Esophagus mucosa (tissue), 1 donor: ENCODE measurements around the gene DDX6. TPM values are rescaled to one million over a fixed set of nuclear protein-coding genes. Genes with fewer than 3 reads are reported as not detected.
"Not testable (repeated sequence)": the region's sequence is repeated elsewhere in the genome, so short reads cannot be mapped to it uniquely, and the experiment has no call there.

Experiments used
- ATAC-seq: fragments of 200-7000 bp; cut with Tn5 transposase; one replicate; pipeline ENCODE4 v1.9.1; 2020
- total RNA-seq: library from RNA; stranded (reverse); gene quantifications from one replicate; pipeline ENCODE4 v1.2.4, GENCODE V29; 2023
- donor health status: DM: yes; HTN: yes; CAD: no.

Gene DDX6
- total RNA-seq, 1 donor from 2014 or later, result 65.8 TPM

- ATAC-seq, result no peak
Measured at GRCh38 chr11:118740892-118741291, 50.1 kb downstream of the DDX6 start.

GRCh38 chr11:118735203-118735602 is 55.8 kb downstream of the DDX6 start:
- peak; percentile 76 for ATAC-seq

- ATAC-seq, result no peak
Measured at GRCh38 chr11:118734031-118734430, 56.9 kb downstream of the DDX6 start.

GRCh38 chr11:118729753-118730152 is 61.2 kb downstream of the DDX6 start:
- not testable (repeated sequence) for ATAC-seq

GRCh38 chr11:118728112-118728511 is 62.9 kb downstream of the DDX6 start:
- ATAC-seq, result not testable (repeated sequence)

GRCh38 chr11:118727721-118728066 is 63.3 kb downstream of the DDX6 start:
- ATAC-seq, result not testable (repeated sequence)

GRCh38 chr11:118727001-118727720 is 63.8 kb downstream of the DDX6 start:
- ATAC-seq, result not testable (repeated sequence)

GRCh38 chr11:118721478-118722015 is 69.4 kb downstream of the DDX6 start:
- ATAC-seq, result not testable (repeated sequence)

GRCh38 chr11:118720740-118721139 is 70.2 kb downstream of the DDX6 start:
- not testable (repeated sequence) for ATAC-seq

- not testable (repeated sequence) for ATAC-seq
Measured at GRCh38 chr11:118720078-118720477, 70.9 kb downstream of the DDX6 start.

GRCh38 chr11:118718562-118718961 is 72.4 kb downstream of the DDX6 start:
- not testable (repeated sequence) for ATAC-seq

GRCh38 chr11:118717733-118718132 is 73.2 kb downstream of the DDX6 start:
- ATAC-seq, result not testable (repeated sequence)

- ATAC-seq, result not testable (repeated sequence)
Measured at GRCh38 chr11:118717221-118717620, 73.7 kb downstream of the DDX6 start.

GRCh38 chr11:118715837-118716260 is 75.1 kb downstream of the DDX6 start:
- ATAC-seq, result no peak

- ATAC-seq, result no peak
Measured at GRCh38 chr11:118715245-118715831, 75.6 kb downstream of the DDX6 start.

GRCh38 chr11:118714816-118715215 is 76.1 kb downstream of the DDX6 start:
- no peak for ATAC-seq

- not testable (repeated sequence) for ATAC-seq
Measured at GRCh38 chr11:118714416-118714815, 76.5 kb downstream of the DDX6 start.

- no peak for ATAC-seq
Measured at GRCh38 chr11:118708296-118708695, 82.7 kb downstream of the DDX6 start.

GRCh38 chr11:118706546-118706825 is 84.5 kb downstream of the DDX6 start:
- ATAC-seq, result no peak

GRCh38 chr11:118705791-118706545 is 85.0 kb downstream of the DDX6 start:
- ATAC-seq, result no peak

GRCh38 chr11:118705111-118705741 is 85.7 kb downstream of the DDX6 start:
- peak; percentile 25 for ATAC-seq

- ATAC-seq, result no peak
Measured at GRCh38 chr11:118703563-118704106, 87.3 kb downstream of the DDX6 start.
